DOHH2 (cell line): ENCODE measurements around the gene BPI.

Experiments used
- CTCF ChIP-seq: fragments of 200-600 bp; sonication (generic); IDR thresholded peaks from one replicate; pipeline ENCODE4 v1.5.1; 2014; ENCODE audit warnings: antibody characterized with exemption, mild to moderate bottlenecking, low read depth, low read length; ENCODE audit not compliant: poor library complexity, severe bottlenecking
- EZH2phosphoT487 ChIP-seq: fragments of 200-600 bp; sonication (generic); IDR thresholded peaks from 2 replicates; pipeline ENCODE4 v1.6.1; 2017; ENCODE audit warnings: borderline replicate concordance, mild to moderate bottlenecking, antibody characterized with exemption, low read length, moderate library complexity, mixed read lengths

- TF ChIP-seq CTCF (no peak), EZH2phosphoT487 (no peak)
These were observed 65.4 kb downstream of the BPI start for GRCh38 chr20:38369389-38369788.
